ENCODE results near the gene LILRB1.

Gene LILRB1

DNA sequence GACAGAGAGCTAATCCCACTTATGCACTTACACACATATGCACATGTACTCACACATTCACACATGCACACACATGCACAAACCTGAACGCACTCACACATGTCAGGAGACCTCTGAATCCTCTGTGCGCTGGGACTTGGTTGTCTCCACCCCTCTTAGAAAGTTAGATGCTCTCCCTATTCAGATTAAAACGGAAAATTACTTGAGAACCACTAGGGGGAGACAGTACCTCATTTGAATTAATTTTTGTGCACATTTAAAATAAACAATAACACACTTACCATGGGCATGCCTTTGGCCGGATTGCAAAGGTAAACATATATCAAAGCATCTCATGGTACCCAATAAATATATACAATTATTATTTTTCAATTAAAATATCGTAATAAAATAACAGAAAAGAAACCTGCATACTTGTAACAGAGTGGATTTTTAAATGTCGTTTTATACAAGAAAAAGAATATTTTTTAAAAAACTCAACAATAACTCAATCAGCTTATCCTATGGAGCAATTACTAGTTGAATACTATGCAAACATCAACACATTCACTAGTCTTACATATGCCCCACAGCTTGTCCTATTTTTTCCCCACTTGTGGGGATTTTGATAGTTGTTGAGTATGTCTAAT is 23.0 kb downstream of the LILRB1 start:
- no peak overlapping the region for H3K4me3 ChIP-seq (ENCODE audit: low read depth, low read length)
- TF ChIP-seq, protein P1, sequence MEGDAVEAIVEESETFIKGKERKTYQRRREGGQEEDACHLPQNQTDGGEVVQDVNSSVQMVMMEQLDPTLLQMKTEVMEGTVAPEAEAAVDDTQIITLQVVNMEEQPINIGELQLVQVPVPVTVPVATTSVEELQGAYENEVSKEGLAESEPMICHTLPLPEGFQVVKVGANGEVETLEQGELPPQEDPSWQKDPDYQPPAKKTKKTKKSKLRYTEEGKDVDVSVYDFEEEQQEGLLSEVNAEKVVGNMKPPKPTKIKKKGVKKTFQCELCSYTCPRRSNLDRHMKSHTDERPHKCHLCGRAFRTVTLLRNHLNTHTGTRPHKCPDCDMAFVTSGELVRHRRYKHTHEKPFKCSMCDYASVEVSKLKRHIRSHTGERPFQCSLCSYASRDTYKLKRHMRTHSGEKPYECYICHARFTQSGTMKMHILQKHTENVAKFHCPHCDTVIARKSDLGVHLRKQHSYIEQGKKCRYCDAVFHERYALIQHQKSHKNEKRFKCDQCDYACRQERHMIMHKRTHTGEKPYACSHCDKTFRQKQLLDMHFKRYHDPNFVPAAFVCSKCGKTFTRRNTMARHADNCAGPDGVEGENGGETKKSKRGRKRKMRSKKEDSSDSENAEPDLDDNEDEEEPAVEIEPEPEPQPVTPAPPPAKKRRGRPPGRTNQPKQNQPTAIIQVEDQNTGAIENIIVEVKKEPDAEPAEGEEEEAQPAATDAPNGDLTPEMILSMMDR (IDR thresholded peaks at IDR 0.05; ENCODE audit: low read depth, low read length), result 0 out of 2 replicates have a peak, but pooled peaks have one; percentile 8

DNA sequence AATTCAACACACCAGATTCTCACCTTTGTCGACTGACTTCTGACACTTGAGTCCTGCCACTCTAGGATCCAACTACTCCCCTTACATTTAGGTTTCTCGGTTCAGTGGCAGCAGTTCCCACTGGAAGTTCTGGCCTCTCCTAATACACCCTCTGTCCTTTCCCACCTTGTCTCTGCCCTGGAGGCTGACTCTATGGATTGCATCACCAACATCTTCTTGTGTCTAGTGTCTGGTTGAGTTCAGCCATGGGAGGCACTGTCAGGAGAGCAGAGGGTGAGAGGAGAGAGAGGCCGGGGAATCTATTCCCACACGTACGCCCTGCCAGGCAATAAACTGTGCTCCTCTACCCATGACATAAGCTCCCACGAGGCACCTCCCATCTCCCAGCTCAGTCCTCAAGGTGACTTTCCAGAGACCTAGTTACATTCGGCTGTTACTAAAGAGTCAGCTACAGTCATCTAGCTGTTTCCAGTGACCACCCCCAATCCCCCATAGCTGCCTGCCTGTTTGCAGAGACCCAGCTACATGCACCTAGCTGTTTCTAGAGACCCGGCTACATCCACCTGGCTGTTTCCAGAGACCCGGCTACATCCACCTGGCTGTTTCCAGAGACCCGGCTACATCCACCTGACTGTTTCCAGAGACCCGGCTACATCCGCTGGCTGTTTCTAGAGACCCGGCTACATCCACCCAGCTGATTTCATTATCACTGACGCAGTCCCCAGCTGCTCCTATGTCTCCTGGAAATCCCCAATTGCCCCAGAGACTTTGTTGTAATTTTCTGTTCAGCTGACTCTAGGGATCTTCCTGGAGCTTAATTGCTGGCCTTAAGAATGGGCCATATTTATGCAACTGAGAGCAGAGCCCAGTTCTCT is 24.4 kb downstream of the LILRB1 start:
- TF ChIP-seq, protein P1 (IDR thresholded peaks at IDR 0.05; ENCODE audit: low read depth, low read length), result no peak
- no peak overlapping the region for H3K4me3 ChIP-seq (ENCODE audit: low read depth, low read length)

DNA sequence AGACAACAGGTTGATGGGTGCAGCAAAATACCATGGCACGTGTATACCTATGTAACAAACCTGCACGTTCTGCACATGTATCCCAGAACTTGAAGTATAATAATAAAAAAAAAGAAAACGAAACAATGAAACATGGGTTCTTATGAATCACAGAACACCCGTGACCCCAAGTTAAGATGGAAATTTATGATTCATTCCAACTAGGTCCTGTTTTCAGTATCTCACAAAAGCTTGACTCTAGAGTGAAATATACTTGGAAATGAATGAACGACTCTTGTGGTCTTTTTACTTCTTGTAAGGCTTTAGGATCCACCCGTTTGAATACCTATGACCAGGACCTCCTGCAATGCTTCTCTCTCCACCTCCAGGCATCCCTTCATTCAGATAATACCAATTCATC is 29.0 kb downstream of the LILRB1 start:
- TF ChIP-seq, protein P1 (IDR thresholded peaks at IDR 0.05; ENCODE audit: low read depth, low read length), result no peak
- H3K4me3 ChIP-seq (ENCODE audit: low read depth, low read length), result no peak overlapping the region

DNA sequence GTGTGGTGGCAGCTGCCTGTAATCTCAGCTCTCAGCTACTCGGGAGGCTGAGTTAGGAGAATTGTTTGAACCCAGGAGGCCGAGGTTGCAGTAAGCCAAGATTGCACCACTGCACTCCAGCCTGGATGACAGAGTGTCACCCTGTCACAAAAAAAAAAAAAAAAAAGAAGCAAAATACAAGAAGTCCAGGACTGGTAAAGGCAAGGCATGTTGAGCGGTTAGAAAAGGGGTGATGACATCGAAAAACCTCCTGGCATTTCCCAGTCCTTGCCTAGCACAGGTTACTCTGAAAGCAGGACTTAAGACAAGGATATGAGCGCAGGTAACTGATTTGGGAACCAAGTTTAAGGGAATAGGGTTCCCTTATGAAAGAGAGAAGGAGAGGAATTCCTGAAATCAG is 30.0 kb downstream of the LILRB1 start:
- H3K4me3 ChIP-seq (ENCODE audit: low read depth, low read length), result no peak overlapping the region
- TF ChIP-seq, protein P1 (IDR thresholded peaks at IDR 0.05; ENCODE audit: low read depth, low read length), result no peak

DNA sequence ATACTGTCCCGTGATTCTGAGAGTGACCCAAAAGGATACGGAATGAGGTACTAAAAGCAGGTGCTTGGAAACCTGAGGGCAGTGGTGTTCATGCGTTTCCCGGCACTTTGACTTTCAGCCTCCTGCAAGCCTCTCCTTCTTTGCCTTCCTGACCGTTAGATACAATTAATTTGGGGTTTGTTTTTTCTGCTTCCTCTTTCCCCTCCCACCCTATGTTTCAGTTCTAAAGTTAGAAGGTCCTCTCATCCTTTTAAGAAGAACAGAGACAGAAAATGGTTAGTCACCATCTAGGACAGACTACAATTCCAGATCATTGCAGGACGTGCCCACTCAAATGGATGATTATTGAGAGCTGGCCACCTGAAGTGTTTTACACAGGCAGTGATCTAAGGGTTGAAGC is 30.7 kb downstream of the LILRB1 start:
- H3K4me3 ChIP-seq (ENCODE audit: low read depth, low read length), result no peak overlapping the region
- TF ChIP-seq, protein P1 (IDR thresholded peaks at IDR 0.05; ENCODE audit: low read depth, low read length), result no peak

DNA sequence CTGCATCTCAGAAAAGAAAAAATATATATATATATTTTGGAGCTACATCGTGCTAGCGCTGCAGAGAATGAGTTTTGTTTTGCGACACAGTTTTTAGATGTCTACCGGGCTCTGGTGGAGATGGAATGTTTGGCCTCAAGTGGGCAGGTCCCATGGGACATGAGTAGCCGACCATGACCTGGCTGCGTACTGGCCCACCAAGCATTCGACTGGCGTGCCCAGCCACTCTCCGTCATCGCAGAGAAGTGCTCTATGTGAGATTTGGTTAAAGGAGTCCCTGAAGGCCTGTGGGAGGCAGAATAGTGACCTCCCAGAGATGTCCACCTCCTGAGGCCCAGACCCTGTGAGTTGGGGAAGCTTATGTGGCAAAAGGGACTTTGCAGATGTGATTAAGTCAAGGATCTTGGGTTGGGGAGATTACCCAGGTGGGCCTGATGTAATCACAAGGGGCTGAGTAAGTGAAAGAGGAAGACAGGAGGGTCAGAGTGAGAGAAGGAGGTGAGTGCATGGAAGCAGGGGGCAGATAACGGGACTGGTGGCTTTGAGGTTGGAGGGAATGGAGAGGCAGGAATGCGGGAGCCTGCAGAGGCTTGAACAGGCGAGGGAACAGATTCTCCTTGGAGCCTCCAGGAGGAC is 31.7 kb downstream of the LILRB1 start:
- H3K4me3 ChIP-seq (ENCODE audit: low read depth, low read length), result no peak overlapping the region
- TF ChIP-seq, protein P1 (IDR thresholded peaks at IDR 0.05; ENCODE audit: low read depth, low read length), result no peak

DNA sequence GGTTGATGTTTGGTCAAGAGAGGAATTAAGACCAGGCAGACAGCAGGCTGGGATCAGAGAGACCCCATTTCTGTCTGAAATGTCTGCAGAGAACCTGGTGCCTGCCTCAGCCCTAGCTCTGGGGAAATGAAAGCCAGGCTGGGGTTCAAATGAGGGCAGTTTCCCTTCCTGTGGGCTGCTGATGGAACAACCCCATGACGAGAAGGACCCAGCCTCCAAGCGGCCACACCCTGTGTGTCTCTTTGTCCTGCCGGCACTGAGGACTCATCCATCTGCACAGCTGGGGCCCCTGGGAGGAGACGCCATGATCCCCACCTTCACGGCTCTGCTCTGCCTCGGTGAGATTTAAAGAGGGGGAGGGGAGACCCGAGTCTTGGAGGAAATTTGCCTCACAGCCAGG is 32.4 kb downstream of the LILRB1 start, which contains the start of gene LILRB4:
Gene LILRB4 (plus strand): TSS at position 256 of the 400 bp plus-strand sequence. CDS start 49 bp downstream, at position 305.
- TF ChIP-seq, protein P1 (IDR thresholded peaks at IDR 0.05; ENCODE audit: low read depth, low read length), result no peak
- H3K4me3 ChIP-seq (ENCODE audit: low read depth, low read length), result no peak within 1 kb of the TSS
